ENCODE data around the gene RTTN. TPM values are rescaled to one million over a fixed set of nuclear protein-coding genes. Genes with fewer than 3 reads are reported as not detected.

RTTN gene
- polyA plus RNA-seq, 3 donors, result 0.22 to 2.7 (median 0.25) TPM

DNA sequence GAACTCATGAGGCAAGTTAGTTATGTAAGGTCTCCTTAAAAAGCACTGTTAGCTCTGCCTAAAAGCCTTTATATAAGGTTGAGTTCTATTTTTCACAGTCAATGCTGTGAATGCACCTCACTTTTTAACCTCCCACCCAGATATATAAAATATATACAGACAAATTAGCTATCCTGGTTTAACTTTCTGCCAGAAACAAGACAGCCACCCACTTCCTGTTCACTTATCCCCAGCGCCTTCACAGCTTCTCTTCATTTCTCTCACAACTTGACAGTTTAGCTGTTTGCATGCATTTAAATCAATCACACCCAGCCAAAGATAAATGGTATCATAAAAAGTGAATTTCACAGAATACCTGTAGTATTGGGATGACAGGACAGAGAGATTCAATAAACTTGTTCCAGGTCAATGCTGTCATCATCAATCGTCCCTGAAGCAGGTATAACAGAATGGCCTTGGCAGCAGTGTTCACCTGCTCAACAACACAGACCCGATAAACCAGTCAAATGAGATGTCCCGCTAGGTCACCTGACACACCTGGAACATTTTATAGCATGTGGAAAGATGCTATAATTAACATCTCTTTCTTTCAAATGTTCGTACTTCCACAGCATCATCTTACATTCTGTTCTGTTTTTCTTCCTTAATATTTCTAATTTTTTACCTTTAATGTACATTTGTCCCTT, 55.7 kb downstream of the RTTN start:
- intact Hi-C loops (cut with micrococcal nuclease), result no loop called here
- H3K36me3 Mint-ChIP-seq, result peaks cover 22 to 36% of the 10 kb centered on the region in 2 donors
- peaks cover 6% of the 10 kb centered on the region for H3K4me1 Mint-ChIP-seq
- no peak overlapping the region for H3K27ac Mint-ChIP-seq
- Histone ChIP-seq H3K27me3 (ENCODE audit: control insufficient read depth in 2 of 2, insufficient read depth in 2 of 2, low read length in 2 of 2) (no peaks in the 10 kb centered on the region), H3K9me3 (replicated peaks in 1 of 2; ENCODE audit: control insufficient read depth in 1 of 2, insufficient read depth in 1 of 2, low read length in 2 of 2) (no peaks in the 10 kb centered on the region), H4K20me1 (ENCODE audit: insufficient read depth, low read length) (no peaks in the 10 kb centered on the region), H3K9ac (ENCODE audit: insufficient read depth, low read length, poor library complexity, severe bottlenecking) (no peak overlapping the region), H3K36me3 (replicated peaks in 1 of 2; ENCODE audit: control insufficient read depth in 1 of 2, insufficient read depth in 2 of 2, low read length in 2 of 2) (peaks cover 11 to 46% of the 10 kb centered on the region in 2 donors), H3K4me3 (replicated peaks in 1 of 3; ENCODE audit: low read depth in 2 of 3, low read length in 3 of 3) (no peak overlapping the region), H3K4me1 (ENCODE audit: control insufficient read depth in 1 of 2, insufficient read depth in 2 of 2, low read length in 2 of 2) (no peaks in the 10 kb centered on the region), H3K4me2 (replicated peaks; ENCODE audit: extremely low read depth, low read length, poor library complexity, severe bottlenecking) (no peak overlapping the region), H3K79me2 (ENCODE audit: insufficient read depth, low read length) (no peaks in the 10 kb centered on the region), H2AFZ (ENCODE audit: insufficient read depth, low read depth, low read length, poor library complexity, severe bottlenecking) (no peak overlapping the region), H3K27ac (ENCODE audit: low read depth in 1 of 2, low read length in 2 of 2) (no peak overlapping the region)
- no peaks in the 10 kb centered on the region for H3K9me3 Mint-ChIP-seq
- TF ChIP-seq, protein P1, sequence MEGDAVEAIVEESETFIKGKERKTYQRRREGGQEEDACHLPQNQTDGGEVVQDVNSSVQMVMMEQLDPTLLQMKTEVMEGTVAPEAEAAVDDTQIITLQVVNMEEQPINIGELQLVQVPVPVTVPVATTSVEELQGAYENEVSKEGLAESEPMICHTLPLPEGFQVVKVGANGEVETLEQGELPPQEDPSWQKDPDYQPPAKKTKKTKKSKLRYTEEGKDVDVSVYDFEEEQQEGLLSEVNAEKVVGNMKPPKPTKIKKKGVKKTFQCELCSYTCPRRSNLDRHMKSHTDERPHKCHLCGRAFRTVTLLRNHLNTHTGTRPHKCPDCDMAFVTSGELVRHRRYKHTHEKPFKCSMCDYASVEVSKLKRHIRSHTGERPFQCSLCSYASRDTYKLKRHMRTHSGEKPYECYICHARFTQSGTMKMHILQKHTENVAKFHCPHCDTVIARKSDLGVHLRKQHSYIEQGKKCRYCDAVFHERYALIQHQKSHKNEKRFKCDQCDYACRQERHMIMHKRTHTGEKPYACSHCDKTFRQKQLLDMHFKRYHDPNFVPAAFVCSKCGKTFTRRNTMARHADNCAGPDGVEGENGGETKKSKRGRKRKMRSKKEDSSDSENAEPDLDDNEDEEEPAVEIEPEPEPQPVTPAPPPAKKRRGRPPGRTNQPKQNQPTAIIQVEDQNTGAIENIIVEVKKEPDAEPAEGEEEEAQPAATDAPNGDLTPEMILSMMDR (IDR thresholded peaks at IDR 0.05), result no peak
- H3K27me3 Mint-ChIP-seq (ENCODE audit: low read depth in 3 of 3), result no peaks in the 10 kb centered on the region
- no peak for DNase-seq
- H3K4me3 Mint-ChIP-seq, result no peak overlapping the region
- WGBS (ENCODE audit: insufficient coverage), result 83% methylated on average over 2 of the region's 5 CpGs

DNA sequence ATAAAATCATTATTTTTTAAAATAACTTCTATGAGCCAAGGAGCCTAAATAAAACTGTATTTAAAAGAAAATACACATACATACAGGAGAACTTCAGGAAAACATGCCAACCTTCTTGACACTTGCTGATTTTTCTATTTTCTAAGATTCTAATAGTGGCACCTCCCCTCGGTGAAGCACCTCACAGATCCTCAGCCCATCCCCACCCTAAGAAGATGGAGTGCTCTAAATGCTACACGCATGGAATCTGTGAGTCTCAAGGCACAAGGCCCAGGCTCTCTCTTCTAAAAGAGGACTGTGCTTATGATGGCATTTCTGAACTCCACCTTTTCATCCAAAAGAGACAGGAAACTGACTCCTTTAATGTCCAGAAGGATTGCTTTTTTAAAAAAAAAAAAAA, 56.3 kb downstream of the RTTN start:
- H3K9me3 ChIP-seq (replicated peaks in 1 of 2; ENCODE audit: control insufficient read depth in 1 of 2, insufficient read depth in 1 of 2, low read length in 2 of 2), result no peaks in the 10 kb centered on the region
- TF ChIP-seq, protein P1 (IDR thresholded peaks at IDR 0.05), result no peak
- no peaks in the 10 kb centered on the region for H3K27me3 ChIP-seq (ENCODE audit: control insufficient read depth in 2 of 2, insufficient read depth in 2 of 2, low read length in 2 of 2)
- H3K27ac ChIP-seq (ENCODE audit: low read depth in 1 of 2, low read length in 2 of 2), result no peak overlapping the region
- DNase-seq, result no peak
- H3K4me2 ChIP-seq (replicated peaks; ENCODE audit: extremely low read depth, low read length, poor library complexity, severe bottlenecking), result no peak overlapping the region
- no peaks in the 10 kb centered on the region for H3K79me2 ChIP-seq (ENCODE audit: insufficient read depth, low read length)
- Mint-ChIP-seq H3K27ac (no peak overlapping the region), H3K4me1 (peaks cover 6% of the 10 kb centered on the region), H3K36me3 (peaks cover 28 to 39% of the 10 kb centered on the region in 2 donors), H3K27me3 (ENCODE audit: low read depth in 3 of 3) (no peaks in the 10 kb centered on the region), H3K4me3 (no peak overlapping the region), H3K9me3 (peaks cover 0 to 2% (median 0%) of the 10 kb centered on the region in 7 donors)
- no peak overlapping the region for H3K9ac ChIP-seq (ENCODE audit: insufficient read depth, low read length, poor library complexity, severe bottlenecking)
- intact Hi-C loops (cut with micrococcal nuclease), result no loop called here
- H4K20me1 ChIP-seq (ENCODE audit: insufficient read depth, low read length), result no peaks in the 10 kb centered on the region
- WGBS (ENCODE audit: insufficient coverage), result 100% methylated on average over 1 of the region's 2 CpGs
- no peaks in the 10 kb centered on the region for H3K4me1 ChIP-seq (ENCODE audit: control insufficient read depth in 1 of 2, insufficient read depth in 2 of 2, low read length in 2 of 2)
- H2AFZ ChIP-seq (ENCODE audit: insufficient read depth, low read depth, low read length, poor library complexity, severe bottlenecking), result no peak overlapping the region
- H3K4me3 ChIP-seq (replicated peaks in 1 of 3; ENCODE audit: low read depth in 2 of 3, low read length in 3 of 3), result no peak overlapping the region
- H3K36me3 ChIP-seq (replicated peaks in 1 of 2; ENCODE audit: control insufficient read depth in 1 of 2, insufficient read depth in 2 of 2, low read length in 2 of 2), result peaks cover 11 to 46% of the 10 kb centered on the region in 2 donors

Measured in CD14-positive monocyte (primary cell).